Osteoblast (primary cell): ENCODE data around the gene CAGE1. TPM values are rescaled to one million over a fixed set of nuclear protein-coding genes. Genes with fewer than 3 reads are reported as not detected.
A peak's percentile ranks its signal among the peaks of the same experiment; 100 is the strongest.

Experiments
- DNase-seq: peaks from one replicate; pipeline ENCODE4 v3.0.0; 2011; ENCODE audit warnings: low spot score, mixed read lengths; ENCODE audit not compliant: insufficient read length; ENCODE audit errors: missing footprints
- H2AFZ ChIP-seq: 2 replicates; pipeline ENCODE4 v1.6.0; 2011; ENCODE audit warnings: mild to moderate bottlenecking, low read length
- H3K27ac ChIP-seq: 2 replicates; pipeline ENCODE4 v1.5.1; 2011; ENCODE audit warnings: mild to moderate bottlenecking, low read depth, low read length, moderate library complexity
- H3K27me3 ChIP-seq: 2 replicates; pipeline ENCODE4 v1.6.0; 2012; ENCODE audit warnings: mild to moderate bottlenecking, control low read depth, inconsistent platforms, low read length, moderate library complexity; ENCODE audit not compliant: insufficient read depth
- H3K36me3 ChIP-seq: 2 replicates; pipeline ENCODE4 v1.5.1; 2011; ENCODE audit warnings: mild to moderate bottlenecking, low read length, control low read depth, moderate library complexity; ENCODE audit not compliant: insufficient read depth
- H3K4me1 ChIP-seq: 2 replicates; pipeline ENCODE4 v1.5.1; 2011; ENCODE audit warnings: mild to moderate bottlenecking, low read length, control low read depth, moderate library complexity; ENCODE audit not compliant: insufficient read depth
- H3K4me2 ChIP-seq: 2 replicates; pipeline ENCODE4 v1.6.0; 2011; ENCODE audit warnings: mild to moderate bottlenecking, low read length; ENCODE audit not compliant: insufficient read depth
- H3K4me3 ChIP-seq: fragments of 200-600 bp; sonication (generic); 3 replicates; pipeline ENCODE4 v1.5.1; 2012; ENCODE audit warnings: mild to moderate bottlenecking, low read length, inconsistent platforms; ENCODE audit not compliant: insufficient read depth
- H3K79me2 ChIP-seq: 2 replicates; pipeline ENCODE4 v1.6.0; 2012; ENCODE audit warnings: mild to moderate bottlenecking, low read length, control low read depth, inconsistent platforms; ENCODE audit not compliant: insufficient read depth
- H3K9me3 ChIP-seq: 2 replicates; pipeline ENCODE4 v1.5.1; 2011; ENCODE audit warnings: low read depth, low read length, control low read depth
- H4K20me1 ChIP-seq: 2 replicates; pipeline ENCODE4 v1.6.0; 2012; ENCODE audit warnings: mild to moderate bottlenecking, low read length, control low read depth; ENCODE audit not compliant: insufficient read depth
- total RNA-seq: library from RNA; depleted of rRNA; stranded (reverse); fragments of >200 nt; gene quantifications from 2 replicates; pipeline ENCODE4 v1.2.3, GENCODE V29; 2012
- TF ChIP-seq, protein P1 (sequence below): IDR thresholded peaks from 2 replicates; pipeline ENCODE4 v1.5.1; 2011; ENCODE audit warnings: mild to moderate bottlenecking, low read depth, low read length, moderate library complexity; ENCODE audit errors: extremely low read depth

CAGE1 gene
- total RNA-seq, 1 donor = under 0.01 TPM

DNA sequence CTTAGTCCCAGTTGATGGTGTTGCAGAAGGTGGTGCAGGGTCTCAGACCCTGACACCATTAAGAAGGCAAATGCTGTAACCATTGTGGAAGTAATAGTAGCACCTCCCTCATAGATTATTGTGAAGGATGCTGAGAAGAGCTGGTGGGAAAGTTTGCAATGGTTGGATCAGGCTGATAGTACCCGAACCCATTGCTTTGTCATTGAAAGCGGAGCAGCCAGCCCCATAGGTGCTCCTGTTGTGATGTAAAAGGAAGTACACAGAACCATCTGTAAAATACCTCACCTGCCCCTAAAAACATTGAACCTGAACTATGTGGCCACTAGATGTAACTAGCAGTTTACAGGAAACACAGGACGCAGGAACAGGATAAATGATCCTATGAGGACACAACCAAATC, 31.5 kb upstream of the CAGE1 start:
- no peak for DNase-seq
- no peaks in the 10 kb centered on the region for H3K79me2 ChIP-seq
- TF ChIP-seq, protein P1, sequence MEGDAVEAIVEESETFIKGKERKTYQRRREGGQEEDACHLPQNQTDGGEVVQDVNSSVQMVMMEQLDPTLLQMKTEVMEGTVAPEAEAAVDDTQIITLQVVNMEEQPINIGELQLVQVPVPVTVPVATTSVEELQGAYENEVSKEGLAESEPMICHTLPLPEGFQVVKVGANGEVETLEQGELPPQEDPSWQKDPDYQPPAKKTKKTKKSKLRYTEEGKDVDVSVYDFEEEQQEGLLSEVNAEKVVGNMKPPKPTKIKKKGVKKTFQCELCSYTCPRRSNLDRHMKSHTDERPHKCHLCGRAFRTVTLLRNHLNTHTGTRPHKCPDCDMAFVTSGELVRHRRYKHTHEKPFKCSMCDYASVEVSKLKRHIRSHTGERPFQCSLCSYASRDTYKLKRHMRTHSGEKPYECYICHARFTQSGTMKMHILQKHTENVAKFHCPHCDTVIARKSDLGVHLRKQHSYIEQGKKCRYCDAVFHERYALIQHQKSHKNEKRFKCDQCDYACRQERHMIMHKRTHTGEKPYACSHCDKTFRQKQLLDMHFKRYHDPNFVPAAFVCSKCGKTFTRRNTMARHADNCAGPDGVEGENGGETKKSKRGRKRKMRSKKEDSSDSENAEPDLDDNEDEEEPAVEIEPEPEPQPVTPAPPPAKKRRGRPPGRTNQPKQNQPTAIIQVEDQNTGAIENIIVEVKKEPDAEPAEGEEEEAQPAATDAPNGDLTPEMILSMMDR = no peak

DNA sequence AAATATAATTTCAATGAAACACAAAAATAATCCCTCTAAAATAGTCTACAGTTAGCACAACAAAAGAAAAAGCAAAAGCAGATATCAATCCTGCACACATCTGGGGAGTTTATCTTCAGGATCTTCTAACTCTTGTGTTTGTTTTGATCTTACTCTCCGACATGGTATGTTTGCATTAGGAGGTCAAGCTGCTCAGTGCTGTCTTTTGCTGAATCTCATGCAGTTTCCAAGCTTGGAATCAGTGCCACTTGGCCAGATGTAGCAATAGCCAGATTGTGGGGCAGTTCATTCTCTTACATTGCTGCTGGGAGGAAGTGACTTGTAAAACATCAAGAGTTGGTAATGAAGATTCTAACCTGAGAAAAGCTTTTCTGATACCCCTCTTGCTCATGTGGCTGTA, 29.5 kb upstream of the CAGE1 start:
- Histone ChIP-seq H3K4me2 (no peak overlapping the region), H4K20me1 (no peaks in the 10 kb centered on the region), H3K4me1 (peaks cover 5% of the 10 kb centered on the region), H2AFZ (no peak overlapping the region), H3K27me3 (no peaks in the 10 kb centered on the region), H3K79me2 (no peaks in the 10 kb centered on the region), H3K27ac (no peak overlapping the region), H3K9me3 (no peaks in the 10 kb centered on the region), H3K36me3 (peaks cover 24% of the 10 kb centered on the region), H3K4me3 (no peak overlapping the region)
- TF ChIP-seq, protein P1 = no peak
- DNase-seq = no peak

More for the DNA sequence above, 31.5 kb upstream of the CAGE1 start:
- Histone ChIP-seq H3K4me2 (no peak overlapping the region), H3K4me3 (no peak overlapping the region), H3K27ac (no peak overlapping the region), H3K36me3 (peaks cover 13% of the 10 kb centered on the region), H3K27me3 (no peaks in the 10 kb centered on the region), H2AFZ (no peak overlapping the region), H4K20me1 (no peaks in the 10 kb centered on the region), H3K9me3 (no peaks in the 10 kb centered on the region), H3K4me1 (no peaks in the 10 kb centered on the region)

DNA sequence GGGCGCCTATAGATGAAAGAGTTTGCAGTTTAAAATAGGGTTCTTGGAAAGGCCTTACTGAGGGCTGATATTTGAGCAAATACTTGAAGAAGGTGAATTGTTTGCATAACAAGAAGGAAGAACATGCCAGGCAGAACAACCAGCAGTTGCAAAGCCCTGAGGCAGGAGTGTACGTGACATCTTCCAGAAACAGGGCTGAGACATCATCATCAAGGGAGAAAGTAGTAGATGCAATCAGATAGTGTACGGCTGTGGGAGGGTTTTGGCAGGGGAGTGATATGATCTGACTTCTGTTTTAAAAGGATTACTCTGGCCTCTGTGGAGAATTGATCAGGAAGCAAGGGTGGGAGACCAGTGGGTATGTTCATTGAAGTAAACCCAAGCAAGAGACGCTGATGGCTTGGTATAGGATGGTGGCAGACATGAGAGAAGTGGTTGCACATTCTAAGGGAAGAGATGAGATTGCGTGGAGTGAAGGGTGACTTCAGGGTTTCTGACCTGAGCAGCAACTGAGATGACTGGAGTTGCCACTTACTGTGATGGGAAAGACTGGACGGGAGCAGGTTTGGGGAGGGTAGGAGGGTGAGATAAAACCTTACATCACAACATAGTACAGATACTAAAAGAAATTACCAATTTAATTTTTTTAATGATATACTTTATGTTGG, 28.8 kb upstream of the CAGE1 start:
- Histone ChIP-seq H3K4me1 (peaks cover 5% of the 10 kb centered on the region), H2AFZ (no peak overlapping the region), H3K4me3 (no peak overlapping the region), H3K27me3 (no peaks in the 10 kb centered on the region), H3K36me3 (peaks cover 31% of the 10 kb centered on the region), H4K20me1 (no peaks in the 10 kb centered on the region), H3K27ac (no peak overlapping the region), H3K79me2 (no peaks in the 10 kb centered on the region), H3K4me2 (no peak overlapping the region), H3K9me3 (no peaks in the 10 kb centered on the region)
- DNase-seq = peak; percentile 52
- TF ChIP-seq, protein P1 = no peak

DNA sequence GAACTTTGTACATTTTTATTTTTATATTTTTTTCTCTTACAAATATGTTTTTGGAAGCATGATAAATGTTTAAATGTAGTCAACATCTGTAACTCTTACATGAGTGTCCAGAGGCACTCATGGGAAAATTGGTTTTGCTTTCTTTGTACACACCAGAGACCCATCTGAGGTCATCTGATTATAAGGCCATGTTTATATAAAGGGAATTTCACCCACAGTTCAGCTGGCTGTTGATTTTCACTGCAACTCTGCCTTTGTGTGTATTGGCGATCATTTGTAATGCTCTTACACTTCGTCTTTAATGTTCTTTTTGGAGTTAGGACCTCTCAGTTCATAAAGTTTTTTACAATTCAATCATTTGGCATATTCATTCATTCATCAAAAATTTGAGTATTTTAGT, 28.1 kb upstream of the CAGE1 start:
- Histone ChIP-seq H3K79me2 (no peaks in the 10 kb centered on the region), H3K4me3 (no peak overlapping the region), H4K20me1 (no peaks in the 10 kb centered on the region), H3K27ac (no peak overlapping the region), H3K9me3 (no peaks in the 10 kb centered on the region), H3K27me3 (no peaks in the 10 kb centered on the region), H3K4me2 (no peak overlapping the region), H2AFZ (no peak overlapping the region), H3K36me3 (peaks cover 32% of the 10 kb centered on the region), H3K4me1 (peaks cover 5% of the 10 kb centered on the region)
- no peak for DNase-seq
- TF ChIP-seq, protein P1 = no peak
